H1 (cell line): ENCODE measurements around the gene ST7L. TPM values are rescaled to one million over a fixed set of nuclear protein-coding genes. Genes with fewer than 3 reads are reported as not detected.

ENCODE experiments used
- CTCF ChIA-PET: fragments of 300-600 bp; sonication (Branson Sonifier 250); formaldehyde crosslinking; loops from one replicate; lab custom pipeline; 2021; ENCODE audit not compliant: partially characterized antibody; lab: Charles Lee
- POLR2A ChIA-PET: fragments of 300-600 bp; sonication (Branson Sonifier 250); formaldehyde crosslinking; loops from one replicate; lab custom pipeline; 2021; ENCODE audit warnings: inconsistent platforms; ENCODE audit not compliant: partially characterized antibody; lab: Charles Lee
- DNase-seq, 2 experiments: peaks; one replicate each; pipeline versions ENCODE4 v3.0.0 to v3.0.0-alpha.2; 2010 to 2022; ENCODE audit warnings: low spot score in 2 of 2, low read depth in 1 of 2, mixed read lengths in 1 of 2
- FAIRE-seq: peaks from 2 replicates; lab custom pipeline; 2011; peaks lifted over from hg19 to GRCh38; lab: Jason Lieb, UNC
- H2AFZ ChIP-seq: 2 replicates; pipeline ENCODE4 v1.8.1; 2012; ENCODE audit warnings: low read length, inconsistent platforms
- H2AK5ac ChIP-seq: 2 replicates; pipeline ENCODE4 v1.6.1; 2013; ENCODE audit warnings: low read depth, low read length
- H2BK120ac ChIP-seq: replicated peaks from 2 replicates; pipeline ENCODE3; 2013; ENCODE audit warnings: low read depth, low read length, inconsistent platforms
- H2BK12ac ChIP-seq: 2 replicates; pipeline ENCODE4 v1.6.1; 2013; ENCODE audit warnings: low read depth, low read length
- H2BK15ac ChIP-seq: 2 replicates; pipeline ENCODE4 v1.6.1; 2013; ENCODE audit warnings: low read length
- H2BK20ac ChIP-seq: 2 replicates; pipeline ENCODE4 v1.6.1; 2013; ENCODE audit warnings: low read length
- H2BK5ac ChIP-seq: 2 replicates; pipeline ENCODE4 v1.6.1; 2013; ENCODE audit warnings: low read depth, low read length
- H3K14ac ChIP-seq: 2 replicates; pipeline ENCODE4 v1.6.1; 2013; ENCODE audit warnings: inconsistent platforms; ENCODE audit not compliant: insufficient read length
- H3K18ac ChIP-seq: 2 replicates; pipeline ENCODE4 v1.6.1; 2013; ENCODE audit warnings: low read length; ENCODE audit errors: extremely low read depth
- H3K23ac ChIP-seq: 2 replicates; pipeline ENCODE4 v1.6.1; 2013; ENCODE audit warnings: inconsistent platforms; ENCODE audit not compliant: insufficient read length
- H3K23me2 ChIP-seq: 2 replicates; pipeline ENCODE4 v1.6.1; 2013; ENCODE audit warnings: low read depth, low read length
- H3K27ac ChIP-seq: 2 replicates; pipeline ENCODE4 v1.6.1; 2011; ENCODE audit warnings: low read depth, low read length, inconsistent platforms
- H3K27me3 ChIP-seq, 4 experiments: replicated peaks in 1 of 4; 1 replicate in 1 of 4; 2 replicates in 3 of 4; pipeline versions ENCODE4 v1.6.1 to v1.8.1; 2011 to 2013; ENCODE audit warnings: low read length in 3 of 4, mild to moderate bottlenecking in 3 of 4, inconsistent platforms in 2 of 4, mixed read lengths in 2 of 4, moderate library complexity in 1 of 4; ENCODE audit not compliant: control insufficient read depth in 3 of 4, insufficient read depth in 3 of 4; ENCODE audit errors: extremely low read depth in 1 of 4
- H3K36me3 ChIP-seq, 4 experiments: 2 replicates each; pipeline versions ENCODE4 v1.6.1 to v1.8.1; 2011 to 2013; ENCODE audit warnings: mild to moderate bottlenecking in 4 of 4, low read length in 3 of 4, moderate library complexity in 2 of 4, control low read depth in 1 of 4, inconsistent platforms in 1 of 4; ENCODE audit not compliant: insufficient read depth in 4 of 4, control insufficient read depth in 2 of 4
- H3K4ac ChIP-seq: replicated peaks from 2 replicates; pipeline ENCODE3; 2013; ENCODE audit warnings: low read length, low read depth, mixed read lengths, inconsistent platforms; ENCODE audit not compliant: insufficient read length
- H3K4me1 ChIP-seq, 4 experiments: replicated peaks in 1 of 4; 1 replicate in 1 of 4; 2 replicates in 3 of 4; pipeline versions ENCODE4 v1.6.1 to v1.8.1; 2011 to 2013; ENCODE audit warnings: low read length in 3 of 4, inconsistent platforms in 2 of 4, mixed read lengths in 1 of 4; ENCODE audit not compliant: insufficient read depth in 4 of 4, control insufficient read depth in 3 of 4
- H3K4me2 ChIP-seq, 2 experiments: 2 replicates each; pipeline versions ENCODE4 v1.6.1 to v1.8.1; 2011 to 2013; ENCODE audit warnings: low read depth in 2 of 2, low read length in 2 of 2, control low read depth in 1 of 2, inconsistent platforms in 1 of 2, mild to moderate bottlenecking in 1 of 2; ENCODE audit not compliant: insufficient read depth in 1 of 2
- H3K4me3 ChIP-seq, 4 experiments: fragments of 200-600, 300-600 bp in 1 of 4; sonication (generic), shearing (Covaris generic), sonication (Bioruptor Twin) in 1 of 4; 2 replicates each; pipeline versions ENCODE4 v1.5.1 to v1.8.1; 2011 to 2016; ENCODE audit warnings: low read length in 4 of 4, low read depth in 3 of 4, control low read depth in 2 of 4, inconsistent platforms in 2 of 4, mild to moderate bottlenecking in 2 of 4, mixed read lengths in 1 of 4, moderate library complexity in 1 of 4; ENCODE audit not compliant: insufficient read depth in 2 of 4; ENCODE audit errors: extremely low read depth in 1 of 4
- H3K56ac ChIP-seq: replicated peaks from 2 replicates; pipeline ENCODE3; 2013; ENCODE audit warnings: low read depth, mild to moderate bottlenecking, mixed read lengths, low read length, inconsistent platforms; ENCODE audit not compliant: insufficient read length
- H3K79me1 ChIP-seq: 2 replicates; pipeline ENCODE4 v1.6.1; 2013; ENCODE audit warnings: low read depth, low read length, control low read depth
- H3K79me2 ChIP-seq, 2 experiments: 2 replicates each; pipeline versions ENCODE4 v1.6.1 to v1.8.1; 2012 to 2013; ENCODE audit warnings: low read length in 2 of 2, mild to moderate bottlenecking in 2 of 2, inconsistent platforms in 1 of 2; ENCODE audit not compliant: insufficient read depth in 2 of 2, control insufficient read depth in 1 of 2
- H3K9ac ChIP-seq, 4 experiments: replicated peaks in 1 of 4; 1 replicate in 1 of 4; 2 replicates in 3 of 4; pipeline versions ENCODE4 v1.6.1 to v1.8.1; 2011 to 2013; ENCODE audit warnings: low read depth in 3 of 4, low read length in 3 of 4, control low read depth in 2 of 4, mild to moderate bottlenecking in 2 of 4, moderate library complexity in 2 of 4, inconsistent platforms in 1 of 4; ENCODE audit errors: extremely low read depth in 1 of 4
- H3K9me3 ChIP-seq, 2 experiments: 2 replicates each; pipeline versions ENCODE4 v1.6.1 to v1.8.1; 2012 to 2013; ENCODE audit warnings: mild to moderate bottlenecking in 2 of 2, moderate library complexity in 2 of 2, control low read depth in 1 of 2, inconsistent platforms in 1 of 2, low read depth in 1 of 2, low read length in 1 of 2, mixed read lengths in 1 of 2; ENCODE audit not compliant: insufficient read depth in 2 of 2
- H4K20me1 ChIP-seq, 2 experiments: replicated peaks in 1 of 2; 2 replicates each; pipeline versions ENCODE3 to v1.8.1; 2011 to 2013; ENCODE audit warnings: inconsistent platforms in 2 of 2, low read length in 2 of 2, mild to moderate bottlenecking in 1 of 2; ENCODE audit not compliant: insufficient read depth in 2 of 2, control insufficient read depth in 1 of 2
- H4K5ac ChIP-seq: 2 replicates; pipeline ENCODE4 v1.6.1; 2013; ENCODE audit warnings: low read length, low read depth, mixed read lengths, inconsistent platforms; ENCODE audit not compliant: insufficient read length
- H4K8ac ChIP-seq: 2 replicates; pipeline ENCODE4 v1.8.0; 2013; ENCODE audit warnings: mild to moderate bottlenecking, moderate library complexity, low read length, inconsistent platforms; ENCODE audit not compliant: insufficient read depth; ENCODE audit errors: extremely low read depth
- H4K91ac ChIP-seq: replicated peaks from 2 replicates; pipeline ENCODE3; 2013; ENCODE audit warnings: low read length, mixed read lengths, inconsistent platforms; ENCODE audit not compliant: insufficient read length
- ATF3 ChIP-seq: IDR thresholded peaks from 2 replicates; pipeline ENCODE4 v1.6.1; 2011; ENCODE audit warnings: low read depth, mild to moderate bottlenecking, low read length; ENCODE audit not compliant: insufficient read depth
- CBX5 ChIP-seq: fragments of 300-800, 300-1000 bp; sonication (generic); IDR thresholded peaks from 2 replicates; pipeline ENCODE4 v1.7.1; 2016; ENCODE audit warnings: antibody characterized with exemption, low read length, low read depth
- GTF2F1 ChIP-seq: IDR thresholded peaks from 2 replicates; pipeline ENCODE4 v1.6.1; 2012; ENCODE audit warnings: low read depth, low read length, improper control_type of control experiment, borderline replicate concordance
- KDM4A ChIP-seq: IDR thresholded peaks from one replicate; pipeline ENCODE4 v1.7.1; 2012; ENCODE audit warnings: low read depth, mild to moderate bottlenecking, moderate library complexity, low read length, inconsistent platforms; ENCODE audit not compliant: severe bottlenecking
- KDM5A ChIP-seq: fragments of 200-600 bp; IDR thresholded peaks from 2 replicates; pipeline ENCODE4 v1.7.1; 2012; ENCODE audit warnings: mild to moderate bottlenecking, low read length, inconsistent platforms, mixed read lengths
- MAFK ChIP-seq: IDR thresholded peaks from 2 replicates; pipeline ENCODE4 v1.6.1; 2012; ENCODE audit warnings: low read depth, mild to moderate bottlenecking, improper control_type of control experiment, low read length
- POLR2A ChIP-seq, 2 experiments: IDR thresholded peaks; 1 replicate in 1 of 2; 2 replicates in 1 of 2; pipeline ENCODE4 v1.6.1; 2011; ENCODE audit warnings: low read depth in 2 of 2, low read length in 2 of 2, mild to moderate bottlenecking in 2 of 2; ENCODE audit errors: control extremely low read depth in 1 of 2
- POLR2AphosphoS5 ChIP-seq: IDR thresholded peaks from 2 replicates; pipeline ENCODE4 v1.6.1; 2011; ENCODE audit warnings: low read depth, low read length
- RAD21 ChIP-seq, 2 experiments: IDR thresholded peaks in 1 of 2; conservative IDR thresholded peaks in 1 of 2; 2 replicates each; pipeline ENCODE4 v1.6.1; 2011; ENCODE audit warnings: low read depth in 2 of 2, low read length in 2 of 2, improper control_type of control experiment in 1 of 2, inconsistent platforms in 1 of 2, mild to moderate bottlenecking in 1 of 2, moderate library complexity in 1 of 2
- SIX5 ChIP-seq: IDR thresholded peaks from 2 replicates; pipeline ENCODE4 v1.6.1; 2011; ENCODE audit warnings: mild to moderate bottlenecking, low read depth, low read length
- SP2 ChIP-seq: IDR thresholded peaks from 2 replicates; pipeline ENCODE4 v1.6.1; 2012; ENCODE audit warnings: mild to moderate bottlenecking, low read length, inconsistent platforms
- TAF1 ChIP-seq: IDR thresholded peaks from 2 replicates; pipeline ENCODE4 v1.6.1; 2011; ENCODE audit warnings: mild to moderate bottlenecking, low read depth, low read length
- ZNF274 ChIP-seq: IDR thresholded peaks from 2 replicates; pipeline ENCODE4 v1.7.0; 2012; ENCODE audit warnings: low read length, borderline replicate concordance; ENCODE audit errors: extremely low read depth
- WGBS, 2 experiments: shearing (Covaris generic) in 1 of 2; methylation state at CpG; one replicate each; pipeline versions ENCODE4 v1.1.6 to v1.1.7; 2013 to 2015; ENCODE audit warnings: low lambda C conversion rate in 2 of 2, mixed read lengths in 2 of 2, inconsistent platforms in 1 of 2, low coverage in 1 of 2, missing lambda C conversion rate in 1 of 2; ENCODE audit not compliant: insufficient replicate concordance in 2 of 2, insufficient coverage in 1 of 2, insufficient read length in 1 of 2; ENCODE audit errors: extremely low coverage in 1 of 2, missing lambda C conversion rate in 1 of 2; 5-methylcytosine and 5-hydroxymethylcytosine counted together
- polyA plus RNA-seq, 7 experiments: library from polyadenylated mRNA; depleted of rRNA in 3 of 7; stranded (reverse) in 5 of 7; unstranded in 2 of 7; fragments of >200 nt in 5 of 7; fragments of 200-250 nt in 2 of 7; gene quantifications; 1 replicate in 5 of 7; 2 replicates in 1 of 7; 4 replicates in 1 of 7; pipeline versions ENCODE4 v1.2.1 to v1.2.3, GENCODE V29; 2011 to 2013; ENCODE audit warnings: missing spikeins in 2 of 7, mixed read lengths in 2 of 7
- total RNA-seq: library from RNA; stranded (reverse); fragmentation: NEBNext Ultra II Directional; extraction: Animal tissue kit (Norgen Biotek cat#: 25700); gene quantifications from 2 replicates; pipeline ENCODE4 v1.2.1, GENCODE V29; 2021

ST7L gene
- total and polyA plus RNA-seq, 2 of the 8 experiments (the other 6 are each of a cell fraction or from before 2014, with no cell fraction given) = 9.6 to 16.2 TPM

DNA sequence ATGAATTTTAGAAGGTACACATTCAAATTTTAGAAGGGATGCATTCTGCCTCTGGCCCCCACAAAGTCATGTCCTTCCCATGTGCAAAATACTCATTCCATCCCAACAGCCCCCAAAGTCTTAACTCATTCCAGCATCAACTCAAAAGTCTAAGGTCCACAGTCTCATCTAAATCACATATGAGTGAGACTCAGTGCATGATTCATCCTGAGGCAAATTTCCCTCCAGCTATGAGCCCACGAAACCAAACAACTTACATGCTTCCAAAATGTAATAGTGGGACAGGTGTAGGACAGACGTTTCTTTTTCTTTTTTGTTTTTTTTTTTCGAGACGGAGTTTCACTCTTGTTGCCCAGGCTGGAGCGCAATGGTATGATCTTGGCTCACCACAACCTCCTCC lies 122.7 kb downstream of the ST7L start:
- no peak overlapping the region for H2BK15ac ChIP-seq
- H3K18ac ChIP-seq = no peak overlapping the region
- no peak overlapping the region for H4K5ac ChIP-seq
- H3K36me3 ChIP-seq = no peaks in the 10 kb centered on the region
- no peak overlapping the region for H2AFZ ChIP-seq
- no peaks in the 10 kb centered on the region for H4K20me1 ChIP-seq
- no peaks in the 10 kb centered on the region for H3K4me1 ChIP-seq
- H3K9ac ChIP-seq = no peak overlapping the region
- H3K23me2 ChIP-seq = no peaks in the 10 kb centered on the region
- no peaks in the 10 kb centered on the region for H3K79me1 ChIP-seq
- no peak overlapping the region for H3K4me2 ChIP-seq
- H3K4me3 ChIP-seq = no peak overlapping the region
- H3K23ac ChIP-seq = no peak overlapping the region
- CTCF ChIA-PET = interaction anchor here (0.8 to 0.9 kb wide), 2 partner anchors 106 to 138 kb away, joined by 3 read pairs; no protein-coding TSS in a partner anchor
- no peak overlapping the region for H4K8ac ChIP-seq
- TF ChIP-seq TAF1 (no peak), RAD21 (IDR thresholded peaks at IDR 0.05 in 1 of 2, conservative IDR thresholded peaks at IDR 0.05 in 1 of 2; ENCODE audit: low read depth in 2 of 2, low read length in 2 of 2) (no peak), SP2 (no peak), KDM4A (no peak), POLR2A (IDR thresholded peaks at IDR 0.05; ENCODE audit: control extremely low read depth in 1 of 2, low read depth in 2 of 2, low read length in 2 of 2) (no peak), SIX5 (no peak), MAFK (no peak), GTF2F1 (no peak), CBX5 (no peak), ATF3 (no peak), ZNF274 (no peak), KDM5A (no peak), POLR2AphosphoS5 (no peak)
- TF ChIP-seq, all 59 proteins: peak for 0
- Histone ChIP-seq H4K91ac (no peak overlapping the region), H3K27ac (no peak overlapping the region), H2BK5ac (no peak overlapping the region), H2BK20ac (no peak overlapping the region), H3K56ac (no peak overlapping the region), H3K79me2 (no peaks in the 10 kb centered on the region), H3K9me3 (no peaks in the 10 kb centered on the region), H2AK5ac (no peak overlapping the region), H2BK120ac (no peak overlapping the region), H3K14ac (no peak overlapping the region), H3K27me3 (peaks cover 3 to 8% (median 4%) of the 10 kb centered on the region in 4 experiments; a peak in 6 of 7 replicates), H3K4ac (no peak overlapping the region), H2BK12ac (no peak overlapping the region)
- DNase-seq (no peak), FAIRE-seq (no peak)
- 86% methylated on average over 3 of the region's 5 CpGs; no CpG with 5 or more reads in 1 of the 2 experiments for WGBS, 2 experiments
- POLR2A ChIA-PET = no interaction called here
